ENCODE data around the gene OR6K3. TPM values are rescaled to one million over a fixed set of nuclear protein-coding genes. Genes with fewer than 3 reads are reported as not detected.

Gene OR6K3
- total and polyA plus RNA-seq, 2 donors (not counting 1 experiment from before 2014, with no cell fraction given): not detected

DNA sequence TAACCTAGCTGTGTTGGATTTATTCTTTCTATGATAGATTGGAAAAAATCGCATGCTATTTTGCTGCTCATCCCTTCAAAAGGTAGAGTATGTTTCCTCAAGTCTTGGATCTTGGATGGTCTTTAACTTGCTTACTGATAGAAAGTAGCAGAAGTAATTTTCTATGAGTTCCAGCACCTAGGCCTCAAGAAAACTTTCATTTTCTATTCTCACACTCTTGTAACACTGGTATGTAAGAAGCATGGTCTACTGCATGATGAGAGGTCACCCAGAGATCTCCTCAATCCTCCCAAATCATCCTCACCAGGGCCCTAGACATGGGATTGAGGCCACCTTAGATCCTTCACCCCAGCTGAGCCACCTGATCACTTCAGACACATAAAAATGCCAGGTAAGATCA lies 41.2 kb downstream of the OR6K3 start:
- TF ChIP-seq EZH2 (IDR thresholded peaks at IDR 0.05; ENCODE audit: low read length, missing control alignments): no peak
- TF ChIP-seq, protein P1, sequence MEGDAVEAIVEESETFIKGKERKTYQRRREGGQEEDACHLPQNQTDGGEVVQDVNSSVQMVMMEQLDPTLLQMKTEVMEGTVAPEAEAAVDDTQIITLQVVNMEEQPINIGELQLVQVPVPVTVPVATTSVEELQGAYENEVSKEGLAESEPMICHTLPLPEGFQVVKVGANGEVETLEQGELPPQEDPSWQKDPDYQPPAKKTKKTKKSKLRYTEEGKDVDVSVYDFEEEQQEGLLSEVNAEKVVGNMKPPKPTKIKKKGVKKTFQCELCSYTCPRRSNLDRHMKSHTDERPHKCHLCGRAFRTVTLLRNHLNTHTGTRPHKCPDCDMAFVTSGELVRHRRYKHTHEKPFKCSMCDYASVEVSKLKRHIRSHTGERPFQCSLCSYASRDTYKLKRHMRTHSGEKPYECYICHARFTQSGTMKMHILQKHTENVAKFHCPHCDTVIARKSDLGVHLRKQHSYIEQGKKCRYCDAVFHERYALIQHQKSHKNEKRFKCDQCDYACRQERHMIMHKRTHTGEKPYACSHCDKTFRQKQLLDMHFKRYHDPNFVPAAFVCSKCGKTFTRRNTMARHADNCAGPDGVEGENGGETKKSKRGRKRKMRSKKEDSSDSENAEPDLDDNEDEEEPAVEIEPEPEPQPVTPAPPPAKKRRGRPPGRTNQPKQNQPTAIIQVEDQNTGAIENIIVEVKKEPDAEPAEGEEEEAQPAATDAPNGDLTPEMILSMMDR (conservative IDR thresholded peaks at IDR 0.05 in 1 of 2, IDR thresholded peaks at IDR 0.05 in 1 of 2; ENCODE audit: low read depth in 1 of 2, low read length in 2 of 2): no peak
- Histone ChIP-seq H3K4me2 (ENCODE audit: extremely low read depth, insufficient read depth, low read length) (no peak overlapping the region), H3K79me2 (ENCODE audit: control insufficient read depth, insufficient read depth, low read length) (no peaks in the 10 kb centered on the region), H4K20me1 (ENCODE audit: control insufficient read depth, extremely low read depth, insufficient read depth, low read length) (no peaks in the 10 kb centered on the region), H3K27me3 (ENCODE audit: control insufficient read depth, insufficient read depth, low read length) (no peaks in the 10 kb centered on the region), H3K9me3 (ENCODE audit: control insufficient read depth, insufficient read depth, low read depth, low read length) (no peaks in the 10 kb centered on the region), H3K4me1 (ENCODE audit: control insufficient read depth, extremely low read depth, insufficient read depth, low read length) (no peaks in the 10 kb centered on the region), H2AFZ (ENCODE audit: low read length) (no peak overlapping the region), H3K27ac (ENCODE audit: insufficient read depth, low read length) (no peak overlapping the region), H3K36me3 (ENCODE audit: control insufficient read depth, insufficient read depth, low read length) (no peaks in the 10 kb centered on the region), H3K9ac (ENCODE audit: insufficient read depth, low read length) (no peak overlapping the region), H3K4me3 (replicated peaks in 1 of 4; ENCODE audit: control extremely low read depth in 1 of 4, insufficient read depth in 1 of 4, low read depth in 3 of 4, low read length in 4 of 4) (no peak overlapping the region)
- no peak for DNase-seq (ENCODE audit: low read depth in 2 of 2)

DNA sequence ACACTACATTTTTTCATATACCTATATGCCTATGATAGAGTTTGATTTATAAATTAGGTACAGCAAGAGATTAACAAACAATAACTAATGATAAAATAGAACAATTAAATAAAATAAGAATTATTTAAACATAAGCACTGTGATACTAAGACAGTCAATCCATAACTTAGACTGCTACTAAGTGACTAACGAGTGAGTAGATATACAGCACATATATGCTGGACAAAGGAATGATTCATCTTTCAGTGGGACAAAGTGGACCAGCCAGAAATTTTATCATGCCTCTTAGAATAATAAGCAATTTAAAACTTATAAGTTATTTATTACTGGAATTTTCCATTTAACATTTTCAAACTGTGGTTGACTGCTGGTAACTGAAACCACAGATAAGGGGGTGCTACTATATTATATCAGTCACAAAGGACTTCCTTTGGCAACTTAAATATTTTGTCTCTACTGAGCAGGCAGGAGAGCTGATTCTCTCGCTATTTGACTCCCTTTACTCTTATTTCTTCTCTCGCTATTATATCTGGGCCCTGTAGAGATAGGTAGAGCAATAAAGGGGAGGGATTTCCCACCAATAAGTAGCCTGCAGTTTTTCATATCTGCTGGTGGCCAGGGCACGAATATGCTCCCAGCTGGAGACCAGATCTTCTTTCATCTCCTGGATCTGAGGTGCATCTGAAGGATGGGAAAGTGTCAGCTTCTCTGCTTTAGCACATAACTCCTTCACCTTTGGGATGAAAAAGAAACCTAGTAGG lies 44.8 kb downstream of the OR6K3 start:
- H3K36me3 ChIP-seq (ENCODE audit: control insufficient read depth, insufficient read depth, low read length): no peaks in the 10 kb centered on the region
- no peak overlapping the region for H2AFZ ChIP-seq (ENCODE audit: low read length)
- no peaks in the 10 kb centered on the region for H3K27me3 ChIP-seq (ENCODE audit: control insufficient read depth, insufficient read depth, low read length)
- H3K79me2 ChIP-seq (ENCODE audit: control insufficient read depth, insufficient read depth, low read length): no peaks in the 10 kb centered on the region
- TF ChIP-seq EZH2 (IDR thresholded peaks at IDR 0.05; ENCODE audit: low read length, missing control alignments): no peak
- TF ChIP-seq, protein P1 (conservative IDR thresholded peaks at IDR 0.05 in 1 of 2, IDR thresholded peaks at IDR 0.05 in 1 of 2; ENCODE audit: low read depth in 1 of 2, low read length in 2 of 2): no peak
- no peak for DNase-seq (ENCODE audit: low read depth in 2 of 2)
- H4K20me1 ChIP-seq (ENCODE audit: control insufficient read depth, extremely low read depth, insufficient read depth, low read length): no peaks in the 10 kb centered on the region
- H3K9ac ChIP-seq (ENCODE audit: insufficient read depth, low read length): no peak overlapping the region
- H3K4me3 ChIP-seq (replicated peaks in 1 of 4; ENCODE audit: control extremely low read depth in 1 of 4, insufficient read depth in 1 of 4, low read depth in 3 of 4, low read length in 4 of 4): no peak overlapping the region
- no peaks in the 10 kb centered on the region for H3K4me1 ChIP-seq (ENCODE audit: control insufficient read depth, extremely low read depth, insufficient read depth, low read length)
- no peak overlapping the region for H3K4me2 ChIP-seq (ENCODE audit: extremely low read depth, insufficient read depth, low read length)
- H3K27ac ChIP-seq (ENCODE audit: insufficient read depth, low read length): no peak overlapping the region
- no peaks in the 10 kb centered on the region for H3K9me3 ChIP-seq (ENCODE audit: control insufficient read depth, insufficient read depth, low read depth, low read length)

DNA sequence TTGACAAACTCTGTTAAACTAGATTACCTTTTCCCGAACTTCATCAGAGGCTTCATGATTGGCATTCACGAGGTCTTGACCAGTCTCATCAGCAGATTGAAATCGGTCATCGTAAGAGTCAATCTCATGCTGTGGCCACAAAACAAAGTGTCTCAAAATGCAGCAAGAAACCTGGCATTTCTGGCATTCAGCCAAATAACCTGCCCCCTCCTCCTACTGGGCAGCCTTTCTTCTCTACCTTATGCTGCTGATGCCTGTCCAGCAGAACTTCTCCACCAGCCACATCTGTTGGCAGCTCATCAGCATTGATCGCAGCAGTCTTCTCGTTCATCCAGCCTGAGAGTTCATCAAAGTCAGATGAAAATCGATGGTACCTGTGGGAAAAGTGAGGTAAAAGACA lies 46.2 kb downstream of the OR6K3 start:
- Histone ChIP-seq H3K9me3 (ENCODE audit: control insufficient read depth, insufficient read depth, low read depth, low read length) (no peaks in the 10 kb centered on the region), H3K9ac (ENCODE audit: insufficient read depth, low read length) (no peak overlapping the region), H3K27me3 (ENCODE audit: control insufficient read depth, insufficient read depth, low read length) (no peaks in the 10 kb centered on the region), H3K27ac (ENCODE audit: insufficient read depth, low read length) (no peak overlapping the region), H3K4me2 (ENCODE audit: extremely low read depth, insufficient read depth, low read length) (no peak overlapping the region), H3K4me3 (replicated peaks in 1 of 4; ENCODE audit: control extremely low read depth in 1 of 4, insufficient read depth in 1 of 4, low read depth in 3 of 4, low read length in 4 of 4) (no peak overlapping the region), H3K4me1 (ENCODE audit: control insufficient read depth, extremely low read depth, insufficient read depth, low read length) (no peaks in the 10 kb centered on the region), H2AFZ (ENCODE audit: low read length) (no peak overlapping the region), H4K20me1 (ENCODE audit: control insufficient read depth, extremely low read depth, insufficient read depth, low read length) (no peaks in the 10 kb centered on the region), H3K79me2 (ENCODE audit: control insufficient read depth, insufficient read depth, low read length) (no peaks in the 10 kb centered on the region), H3K36me3 (ENCODE audit: control insufficient read depth, insufficient read depth, low read length) (no peaks in the 10 kb centered on the region)
- no peak for DNase-seq (ENCODE audit: low read depth in 2 of 2)
- no peak for TF ChIP-seq EZH2 (IDR thresholded peaks at IDR 0.05; ENCODE audit: low read length, missing control alignments)
- TF ChIP-seq, protein P1 (conservative IDR thresholded peaks at IDR 0.05 in 1 of 2, IDR thresholded peaks at IDR 0.05 in 1 of 2; ENCODE audit: low read depth in 1 of 2, low read length in 2 of 2): no peak

Other genes starting within 250 kb of the OR6K3 start
- not detected in 2 replicates for gene OR10R2, start 248.5 kb downstream of the OR6K3 start, total RNA-seq
- gene OR10R2, start 248.5 kb downstream of the OR6K3 start, polyA plus RNA-seq: not detected in 2 replicates
- not detected in 2 replicates for gene OR6Y1, start 166.3 kb downstream of the OR6K3 start, total RNA-seq
- gene OR6Y1, start 166.3 kb downstream of the OR6K3 start, polyA plus RNA-seq: not detected in 2 replicates
- gene OR6P1, start 150.1 kb downstream of the OR6K3 start, total RNA-seq: not detected in 2 replicates
- gene OR6P1, start 150.1 kb downstream of the OR6K3 start, polyA plus RNA-seq: not detected in 2 replicates
- not detected in 2 replicates for gene OR10X1, start 140.8 kb downstream of the OR6K3 start, total RNA-seq
- not detected in 2 replicates for gene OR10X1, start 140.8 kb downstream of the OR6K3 start, polyA plus RNA-seq
- under 0.01 TPM in 1 of 2 replicates, not detected in the other for gene OR10Z1, start 115.5 kb downstream of the OR6K3 start, total RNA-seq
- gene OR10Z1, start 115.5 kb downstream of the OR6K3 start, polyA plus RNA-seq: not detected in 2 replicates
- under 0.01 and 0.17 TPM in 2 replicates for gene SPTA1, start 34.0 kb downstream of the OR6K3 start, total RNA-seq
- gene SPTA1, start 34.0 kb downstream of the OR6K3 start, polyA plus RNA-seq: 0.07 TPM in 1 of 2 replicates, not detected in the other
- not detected in 2 replicates for gene OR6K2, start 20.1 kb downstream of the OR6K3 start, total RNA-seq
- not detected in 2 replicates for gene OR6K2, start 20.1 kb downstream of the OR6K3 start, polyA plus RNA-seq
- gene OR6K6, start 34.0 kb upstream of the OR6K3 start, total RNA-seq: not detected in 2 replicates
- not detected in 2 replicates for gene OR6K6, start 34.0 kb upstream of the OR6K3 start, polyA plus RNA-seq
- gene OR6N1, start 51.5 kb upstream of the OR6K3 start, total RNA-seq: not detected in 2 replicates
- not detected in 2 replicates for gene OR6N1, start 51.5 kb upstream of the OR6K3 start, polyA plus RNA-seq
- gene OR6N2, start 60.5 kb upstream of the OR6K3 start, total RNA-seq: not detected in 2 replicates
- not detected in 2 replicates for gene OR6N2, start 60.5 kb upstream of the OR6K3 start, polyA plus RNA-seq
- not detected in 2 replicates for gene MNDA, start 110.6 kb upstream of the OR6K3 start, total RNA-seq
- not detected in 2 replicates for gene MNDA, start 110.6 kb upstream of the OR6K3 start, polyA plus RNA-seq
- gene PYHIN1, start 210.8 kb upstream of the OR6K3 start, total RNA-seq: not detected in 2 replicates
- not detected in 2 replicates for gene PYHIN1, start 210.8 kb upstream of the OR6K3 start, polyA plus RNA-seq